BJ (cell line): ENCODE measurements around the gene MGST3. TPM values are rescaled to one million over a fixed set of nuclear protein-coding genes. Genes with fewer than 3 reads are reported as not detected.
"Not testable (repeated sequence)": the region's sequence is repeated elsewhere in the genome, so short reads cannot be mapped to it uniquely, and the experiment has no call there.

ENCODE experiments used
- CTCF ChIA-PET: fragments of 350-600 bp; formaldehyde crosslinking; extraction: SDS; loops from one replicate; lab custom pipeline; 2021; ENCODE audit warnings: antibody characterized with exemption, inconsistent platforms; lab: Yijun Ruan, JAX
- POLR2A ChIA-PET: fragments of 300-600 bp; sonication (Branson Sonifier 250); formaldehyde crosslinking; extraction: SDS; loops from one replicate; lab custom pipeline; 2021; ENCODE audit warnings: antibody characterized with exemption; lab: Charles Lee
- DNase-seq: peaks from one replicate; pipeline ENCODE4 v3.0.0-alpha.2; 2011; ENCODE audit warnings: low read depth
- H3K27me3 ChIP-seq: 2 replicates; pipeline ENCODE4 v1.6.0; 2011; ENCODE audit warnings: low read length; ENCODE audit not compliant: control insufficient read depth, insufficient read depth
- H3K36me3 ChIP-seq: 2 replicates; pipeline ENCODE4 v1.5.1; 2011; ENCODE audit warnings: low read length; ENCODE audit not compliant: control insufficient read depth, insufficient read depth
- H3K4me3 ChIP-seq: 2 replicates; pipeline ENCODE4 v1.5.1; 2011; ENCODE audit warnings: low read depth, mild to moderate bottlenecking, control low read depth, low read length
- polyA plus RNA-seq: library from polyadenylated mRNA; depleted of rRNA; stranded (reverse); fragments of >200 nt; gene quantifications from 2 replicates; pipeline ENCODE4 v1.2.3, GENCODE V29; 2011
- TF ChIP-seq, protein P1 (sequence below): IDR thresholded peaks from 2 replicates; pipeline ENCODE4 v1.5.1; 2011; ENCODE audit warnings: low read depth, mild to moderate bottlenecking, control low read depth, inconsistent platforms, low read length, moderate library complexity; ENCODE audit not compliant: insufficient read depth

Gene MGST3
- polyA plus RNA-seq, 1 experiment, result 220 TPM

DNA sequence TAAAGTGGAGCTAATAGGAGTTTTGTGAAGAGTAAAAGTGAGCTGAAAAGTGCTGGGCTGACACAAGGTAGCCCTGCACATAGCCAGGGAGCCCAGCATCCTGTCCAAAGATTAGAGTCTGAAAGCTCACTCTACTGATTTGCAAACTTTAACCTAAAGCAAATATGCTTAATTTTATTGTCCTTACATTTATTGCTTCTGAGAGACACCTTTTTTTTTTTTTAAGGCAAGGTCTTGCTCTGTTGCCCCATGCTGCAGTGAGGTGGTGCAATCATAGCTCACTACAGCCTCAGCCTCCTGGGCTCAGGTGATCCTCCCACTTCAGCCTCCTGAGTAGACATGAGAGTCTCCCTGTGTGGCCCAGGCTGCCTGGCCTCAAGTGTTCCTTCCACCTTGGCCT lies 16.5 kb downstream of the MGST3 start:
- no peak overlapping the region for H3K4me3 ChIP-seq
- no peaks in the 10 kb centered on the region for H3K27me3 ChIP-seq
- H3K36me3 ChIP-seq, result peaks cover 6% of the 10 kb centered on the region
- TF ChIP-seq, protein P1, sequence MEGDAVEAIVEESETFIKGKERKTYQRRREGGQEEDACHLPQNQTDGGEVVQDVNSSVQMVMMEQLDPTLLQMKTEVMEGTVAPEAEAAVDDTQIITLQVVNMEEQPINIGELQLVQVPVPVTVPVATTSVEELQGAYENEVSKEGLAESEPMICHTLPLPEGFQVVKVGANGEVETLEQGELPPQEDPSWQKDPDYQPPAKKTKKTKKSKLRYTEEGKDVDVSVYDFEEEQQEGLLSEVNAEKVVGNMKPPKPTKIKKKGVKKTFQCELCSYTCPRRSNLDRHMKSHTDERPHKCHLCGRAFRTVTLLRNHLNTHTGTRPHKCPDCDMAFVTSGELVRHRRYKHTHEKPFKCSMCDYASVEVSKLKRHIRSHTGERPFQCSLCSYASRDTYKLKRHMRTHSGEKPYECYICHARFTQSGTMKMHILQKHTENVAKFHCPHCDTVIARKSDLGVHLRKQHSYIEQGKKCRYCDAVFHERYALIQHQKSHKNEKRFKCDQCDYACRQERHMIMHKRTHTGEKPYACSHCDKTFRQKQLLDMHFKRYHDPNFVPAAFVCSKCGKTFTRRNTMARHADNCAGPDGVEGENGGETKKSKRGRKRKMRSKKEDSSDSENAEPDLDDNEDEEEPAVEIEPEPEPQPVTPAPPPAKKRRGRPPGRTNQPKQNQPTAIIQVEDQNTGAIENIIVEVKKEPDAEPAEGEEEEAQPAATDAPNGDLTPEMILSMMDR, result no peak
- ChIA-PET POLR2A (no interaction called here), CTCF (no interaction called here)
- no peak for DNase-seq

- Histone ChIP-seq H3K27me3 (no peaks in the 10 kb centered on the region), H3K36me3 (peaks cover 7% of the 10 kb centered on the region), H3K4me3 (no peak overlapping the region)
- CTCF ChIA-PET, result no interaction called here
- DNase-seq, result no peak
- POLR2A ChIA-PET, result no interaction called here
- TF ChIP-seq, protein P1, result no peak
These were observed 16.9 kb downstream of the MGST3 start for GRCh38 chr1:165647970-165648369.

DNA sequence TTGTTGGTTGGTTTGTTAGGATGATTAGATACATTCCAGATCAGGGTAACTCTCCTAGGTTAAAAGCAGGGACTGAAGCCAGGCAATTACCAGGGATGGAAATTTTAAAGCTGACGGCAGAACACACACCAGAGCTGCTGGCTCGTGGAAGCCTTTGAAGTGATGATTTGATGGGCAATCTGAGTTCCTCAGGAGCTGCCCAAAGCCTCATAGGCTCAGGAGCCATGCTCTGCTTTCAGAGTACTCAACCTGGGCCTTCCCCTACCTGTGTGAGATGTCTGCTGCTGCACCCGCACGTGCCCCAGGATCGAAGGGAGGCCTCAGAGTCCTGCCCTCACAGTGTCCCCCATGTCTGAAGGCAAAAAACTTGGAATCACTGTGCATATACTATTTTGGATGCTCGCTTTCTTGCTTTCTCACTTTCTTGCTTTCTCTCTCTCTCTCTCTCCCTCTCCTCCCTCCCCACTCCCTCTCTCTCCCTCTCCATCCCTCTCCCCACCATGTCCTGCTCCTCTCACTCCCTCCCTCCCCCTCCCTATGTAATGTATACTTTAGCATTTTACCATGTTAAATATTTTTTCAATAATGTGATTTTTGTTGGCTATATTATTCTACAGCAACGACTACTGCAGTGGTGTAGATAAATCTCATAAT lies 18.0 kb downstream of the MGST3 start:
- POLR2A ChIA-PET, result no interaction called here
- H3K4me3 ChIP-seq, result no peak overlapping the region
- no peaks in the 10 kb centered on the region for H3K27me3 ChIP-seq
- CTCF ChIA-PET, result no interaction called here
- TF ChIP-seq, protein P1, result no peak
- peaks cover 11% of the 10 kb centered on the region for H3K36me3 ChIP-seq
- no peak for DNase-seq

- no peak for DNase-seq
- ChIA-PET POLR2A (no interaction called here), CTCF (no interaction called here)
These were observed 20.1 kb downstream of the MGST3 start for GRCh38 chr1:165650981-165651625.

DNA sequence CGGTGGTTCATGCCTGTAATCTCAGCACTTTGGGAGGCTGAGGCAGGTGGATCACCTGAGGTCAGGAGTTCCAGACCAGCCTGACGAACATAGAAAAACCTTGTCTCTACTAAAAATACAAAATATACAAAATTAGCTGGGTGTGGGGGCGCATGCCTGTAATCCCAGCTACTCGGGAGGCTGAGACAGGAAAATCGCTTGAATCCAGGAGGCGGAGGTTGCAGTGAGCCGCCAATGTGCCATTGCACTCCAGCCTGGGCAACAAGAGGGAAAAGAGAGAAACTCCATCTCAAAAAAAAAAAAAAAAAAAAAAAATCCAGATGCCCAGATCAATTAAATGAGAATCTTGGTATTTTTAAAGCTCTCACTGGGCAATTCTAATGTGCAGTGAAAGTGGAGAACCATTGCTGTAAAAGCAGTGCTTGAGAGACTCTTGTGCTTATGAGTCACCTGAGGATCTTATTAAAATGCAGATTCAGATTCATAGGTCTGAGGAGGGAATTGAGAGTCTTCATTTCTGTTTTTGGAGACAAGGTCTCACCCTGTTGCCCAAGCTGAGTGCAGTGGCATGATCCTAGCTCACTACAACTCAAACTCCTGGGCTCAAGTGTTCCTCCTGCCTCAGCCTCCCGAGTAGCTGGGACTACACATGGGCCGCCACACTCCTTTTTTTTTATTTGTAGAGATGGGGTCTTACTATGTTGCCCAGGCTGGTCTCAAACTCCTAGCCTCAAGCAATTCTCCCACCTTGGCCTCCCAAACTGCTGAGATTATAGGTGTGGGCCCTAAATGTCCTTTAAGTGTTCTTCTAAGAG lies 27.9 kb downstream of the MGST3 start:
- H3K27me3 ChIP-seq, DNase-seq, POLR2A ChIA-PET, H3K4me3 ChIP-seq: not testable (repeated sequence)
- CTCF ChIA-PET, result interaction anchor here (0.7 kb wide), 1 partner anchor 983 kb away, joined by 3 read pairs; no protein-coding TSS in a partner anchor
- peaks cover 10% of the 10 kb centered on the region for H3K36me3 ChIP-seq

More at GRCh38 chr1:165650981-165651625, 20.1 kb downstream of the MGST3 start:
- Histone ChIP-seq H3K4me3 (no peak overlapping the region), H3K36me3 (peaks cover 11% of the 10 kb centered on the region), H3K27me3 (no peaks in the 10 kb centered on the region)
- TF ChIP-seq, protein P1, result no peak
